ENCODE measurements around the gene EPHB4. TPM values are rescaled to one million over a fixed set of nuclear protein-coding genes. Genes with fewer than 3 reads are reported as not detected.

Gene EPHB4
- total RNA-seq, 1 experiment from 2014 or later = 192 TPM

- Histone ChIP-seq H3K27ac (ENCODE audit: low read length) (no peak overlapping the region), H3K36me3 (ENCODE audit: control insufficient read depth, insufficient read depth, low read length) (peaks cover 2% of the 10 kb centered on the region; the same call in 1 of the 2 replicates), H3K9me3 (ENCODE audit: control insufficient read depth, insufficient read depth, low read depth, low read length) (no peaks in the 10 kb centered on the region), H3K4me3 (ENCODE audit: low read depth in 2 of 2, low read length in 2 of 2) (no peak overlapping the region), H3K27me3 (ENCODE audit: control insufficient read depth, insufficient read depth, low read length) (no peaks in the 10 kb centered on the region), H3K4me1 (ENCODE audit: control insufficient read depth, insufficient read depth, low read length) (peaks cover 10% of the 10 kb centered on the region)
- TF ChIP-seq SIN3A (IDR thresholded peaks at IDR 0.05; ENCODE audit: borderline replicate concordance, insufficient read depth, low read depth, low read length) (no peak), CTCF (IDR thresholded peaks at IDR 0.05) (no peak), POLR2AphosphoS5 (IDR thresholded peaks at IDR 0.05; ENCODE audit: low read depth, low read length) (no peak), REST (IDR thresholded peaks at IDR 0.05; ENCODE audit: insufficient read depth in 1 of 2, low read depth in 2 of 2, low read length in 1 of 2) (no peak), TCF7L2 (IDR thresholded peaks at IDR 0.05; ENCODE audit: low read depth, low read length) (no peak)
- intact Hi-C loops (cut with micrococcal nuclease; ENCODE audit: unreplicated experiment) (no loop called here), in situ Hi-C loops (cut with HindIII; ENCODE audit: low pct_unique_long_range_greater_than_20kb, low sequenced_read_pairs) (no loop called here)
- no TSS peak for BruUV-seq (replicated peaks)
- no peak for ATAC-seq
- DNase-seq (ENCODE audit: low read depth, low spot score) = no peak
- POLR2A ChIA-PET = no interaction called here
- CTCF ChIA-PET = no interaction called here
Observed at GRCh38 chr7:100864263-100864845, 37.0 kb upstream of the EPHB4 start.

- Histone ChIP-seq H3K4me1 (ENCODE audit: control insufficient read depth, insufficient read depth, low read length) (peaks cover 10% of the 10 kb centered on the region), H3K9me3 (ENCODE audit: control insufficient read depth, insufficient read depth, low read depth, low read length) (no peaks in the 10 kb centered on the region), H3K27ac (ENCODE audit: low read length) (no peak overlapping the region), H3K27me3 (ENCODE audit: control insufficient read depth, insufficient read depth, low read length) (no peaks in the 10 kb centered on the region), H3K4me3 (ENCODE audit: low read depth in 2 of 2, low read length in 2 of 2) (no peak overlapping the region), H3K36me3 (ENCODE audit: control insufficient read depth, insufficient read depth, low read length) (peaks cover 2% of the 10 kb centered on the region; the same call in 1 of the 2 replicates)
- POLR2A ChIA-PET = no interaction called here
- TF ChIP-seq TCF7L2 (IDR thresholded peaks at IDR 0.05; ENCODE audit: low read depth, low read length) = no peak
- no peak for TF ChIP-seq REST (IDR thresholded peaks at IDR 0.05; ENCODE audit: insufficient read depth in 1 of 2, low read depth in 2 of 2, low read length in 1 of 2)
- TF ChIP-seq POLR2AphosphoS5 (IDR thresholded peaks at IDR 0.05; ENCODE audit: low read depth, low read length) = no peak
- TF ChIP-seq SIN3A (IDR thresholded peaks at IDR 0.05; ENCODE audit: borderline replicate concordance, insufficient read depth, low read depth, low read length) = no peak
- no peak for TF ChIP-seq CTCF (IDR thresholded peaks at IDR 0.05)
- intact Hi-C loops (cut with micrococcal nuclease; ENCODE audit: unreplicated experiment) (no loop called here), in situ Hi-C loops (cut with HindIII; ENCODE audit: low pct_unique_long_range_greater_than_20kb, low sequenced_read_pairs) (no loop called here)
- BruUV-seq (replicated peaks) = no TSS peak
- no peak for ATAC-seq
- CTCF ChIA-PET = no interaction called here
- no peak for DNase-seq (ENCODE audit: low read depth, low spot score)
Observed at GRCh38 chr7:100863406-100863950, 36.2 kb upstream of the EPHB4 start.

Measured in Panc1 (cell line).